ENCODE measurements around the gene SNRPD3.
"Not testable (repeated sequence)": the region's sequence is repeated elsewhere in the genome, so short reads cannot be mapped to it uniquely, and the experiment has no call there.

The SNRPD3 gene

DNA sequence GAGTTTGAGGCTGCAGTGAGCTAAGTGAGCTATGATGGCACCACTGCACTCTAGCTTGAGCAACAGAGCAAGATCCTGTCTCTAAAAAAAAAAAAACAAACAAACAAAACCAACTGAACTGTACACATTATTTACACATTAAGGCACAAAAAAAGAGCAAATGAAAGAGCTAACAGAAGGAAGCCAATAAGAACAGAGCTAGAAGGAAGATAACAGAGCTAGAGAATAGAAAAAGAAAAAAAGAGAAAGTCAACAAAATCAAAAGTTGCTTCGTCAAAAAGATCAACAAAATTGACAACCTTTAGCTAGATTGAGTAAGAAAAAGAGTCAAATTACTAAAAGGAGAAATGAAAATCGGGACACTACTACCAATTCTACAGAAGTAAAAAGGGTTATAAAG is 25.9 kb upstream of the SNRPD3 start:
- DNase-seq (ENCODE audit: low read depth), result no peak
- no peak overlapping the region for H3K4me3 ChIP-seq (ENCODE audit: low read depth, low read length)

DNA sequence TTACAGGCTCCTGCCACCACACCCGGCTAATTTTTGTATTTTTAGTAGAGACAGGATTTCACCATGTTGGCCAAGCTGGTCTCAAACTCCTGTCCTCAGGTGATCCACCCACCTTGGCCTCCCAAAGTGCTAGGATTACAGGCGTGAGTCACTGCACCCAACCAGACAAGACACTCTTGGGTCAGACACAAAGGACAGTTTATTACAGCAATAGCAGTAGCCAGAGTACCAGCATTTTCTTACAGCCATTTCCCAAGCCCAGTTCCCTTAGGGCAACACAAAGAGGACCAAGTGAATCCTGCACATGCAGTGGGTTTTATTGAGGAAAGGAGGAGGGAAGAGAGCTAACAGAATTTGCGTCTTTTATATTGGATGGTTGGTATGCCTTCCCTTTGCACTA is 24.8 kb upstream of the SNRPD3 start:
- DNase-seq (ENCODE audit: low read depth), result not testable (repeated sequence)

GRCh38 chr22:24532075-24532474 is 23.7 kb upstream of the SNRPD3 start:
- no peak for DNase-seq (ENCODE audit: low read depth)
- no peak overlapping the region for H3K4me3 ChIP-seq (ENCODE audit: low read depth, low read length)

More for the DNA sequence above, 24.8 kb upstream of the SNRPD3 start:
- not testable (repeated sequence) for H3K4me3 ChIP-seq (ENCODE audit: low read depth, low read length)

- H3K4me3 ChIP-seq (ENCODE audit: low read depth, low read length), result no peak overlapping the region
- DNase-seq (ENCODE audit: low read depth), result no peak
Measured at GRCh38 chr22:24535348-24535747, 20.5 kb upstream of the SNRPD3 start.

DNA sequence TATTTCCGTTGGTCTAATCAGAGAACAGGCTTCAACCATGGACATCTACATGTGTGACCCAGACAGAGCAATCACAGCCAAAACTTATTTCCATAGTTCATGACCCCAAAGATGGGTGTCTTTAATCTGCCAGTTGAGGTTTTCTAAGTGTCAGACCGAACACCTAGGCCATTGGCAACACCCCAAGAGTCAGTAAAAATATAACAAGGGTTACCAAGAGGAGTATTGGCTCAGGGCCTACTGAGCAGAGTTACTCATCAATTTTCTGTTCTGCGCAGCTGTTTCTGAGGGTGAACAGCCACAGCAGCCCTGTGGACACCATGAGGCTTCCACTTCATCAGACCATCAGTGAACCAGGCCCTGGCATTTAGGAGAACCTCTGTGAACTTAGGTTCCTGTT is 19.7 kb upstream of the SNRPD3 start:
- H3K4me3 ChIP-seq (ENCODE audit: low read depth, low read length), result no peak overlapping the region
- DNase-seq (ENCODE audit: low read depth), result no peak

DNA sequence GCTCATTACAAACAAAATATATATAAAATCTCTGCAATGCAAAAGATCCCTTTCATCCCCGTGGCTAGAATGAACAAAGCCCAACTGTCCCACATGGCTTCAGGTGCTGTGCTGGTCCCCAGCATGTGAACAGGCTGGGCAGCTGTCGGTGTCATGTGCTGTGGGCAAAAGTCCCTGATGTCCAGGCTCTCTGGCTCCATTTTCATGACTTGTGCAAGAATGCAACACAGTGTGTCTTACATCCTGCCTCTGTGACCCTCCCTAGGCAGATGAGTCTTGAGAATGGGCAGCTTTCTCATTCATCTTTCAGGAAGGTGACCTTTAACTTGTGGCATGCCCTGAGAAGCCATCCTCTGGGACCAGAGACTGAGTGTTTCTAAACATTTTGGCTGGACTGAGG is 15.3 kb upstream of the SNRPD3 start:
- no peak overlapping the region for H3K4me3 ChIP-seq (ENCODE audit: low read depth, low read length)
- no peak for DNase-seq (ENCODE audit: low read depth)

DNA sequence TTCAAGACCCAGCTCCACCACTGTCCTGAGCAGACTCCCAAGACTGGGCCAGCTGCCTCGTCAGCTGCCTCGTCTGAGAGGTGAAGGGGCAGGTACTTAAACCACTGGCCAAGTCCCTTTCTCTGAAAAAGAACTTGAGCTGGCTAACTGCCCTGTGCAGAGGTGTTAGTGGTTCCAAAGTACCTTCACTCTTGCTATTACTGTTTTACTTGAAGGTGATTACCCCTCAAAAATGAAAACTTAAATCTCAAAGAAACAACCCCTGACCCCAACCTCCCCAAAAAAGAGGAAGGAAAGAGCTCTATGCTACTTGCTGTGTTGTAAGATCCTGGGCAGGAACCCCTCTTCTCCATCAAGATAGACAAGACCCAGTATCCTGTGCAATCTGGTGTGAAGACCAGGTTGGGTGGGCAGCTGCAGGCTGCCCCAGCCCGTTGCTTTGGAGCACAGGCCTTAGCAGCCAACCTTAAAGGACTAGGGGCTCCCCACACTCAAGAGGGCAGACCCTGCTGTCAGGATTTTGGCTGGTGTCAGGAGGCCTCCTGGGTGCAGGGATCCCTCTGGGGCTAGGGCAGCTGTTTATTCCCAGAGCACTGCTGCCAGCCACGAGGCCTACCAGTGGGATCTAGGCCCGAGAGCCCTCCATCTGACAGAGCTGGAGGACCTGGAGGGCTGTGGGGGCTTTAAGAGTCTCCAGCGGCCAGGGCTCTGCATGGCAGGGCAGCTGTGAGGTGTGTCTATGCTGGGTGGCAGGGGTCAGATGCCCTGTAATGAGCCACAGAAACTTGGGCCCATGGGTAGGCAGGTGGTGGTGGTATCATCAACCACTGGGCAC is 13.9 kb upstream of the SNRPD3 start:
- DNase-seq (ENCODE audit: low read depth), result no peak
- no peak overlapping the region for H3K4me3 ChIP-seq (ENCODE audit: low read depth, low read length)

DNA sequence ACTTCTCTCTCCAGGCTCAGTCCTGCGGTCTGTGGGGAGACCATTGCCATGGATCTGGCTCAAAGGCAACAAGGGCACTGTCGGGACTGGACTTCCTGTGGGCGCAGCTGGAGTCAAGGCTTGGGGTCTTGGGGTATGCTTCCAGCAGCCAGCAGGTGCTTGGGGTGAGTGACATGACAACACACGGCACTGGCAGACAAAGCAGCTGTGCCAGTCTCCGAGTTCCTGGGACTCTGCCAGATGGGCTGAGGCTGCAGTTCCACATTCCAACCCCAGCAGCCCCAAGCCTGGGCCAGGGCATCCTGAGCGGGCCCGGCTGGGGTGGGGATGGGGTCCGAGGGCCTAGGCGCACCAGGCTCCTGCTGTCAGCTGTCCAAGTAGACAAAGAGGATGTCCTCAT is 13.2 kb upstream of the SNRPD3 start:
- DNase-seq (ENCODE audit: low read depth), result no peak
- no peak overlapping the region for H3K4me3 ChIP-seq (ENCODE audit: low read depth, low read length)

DNA sequence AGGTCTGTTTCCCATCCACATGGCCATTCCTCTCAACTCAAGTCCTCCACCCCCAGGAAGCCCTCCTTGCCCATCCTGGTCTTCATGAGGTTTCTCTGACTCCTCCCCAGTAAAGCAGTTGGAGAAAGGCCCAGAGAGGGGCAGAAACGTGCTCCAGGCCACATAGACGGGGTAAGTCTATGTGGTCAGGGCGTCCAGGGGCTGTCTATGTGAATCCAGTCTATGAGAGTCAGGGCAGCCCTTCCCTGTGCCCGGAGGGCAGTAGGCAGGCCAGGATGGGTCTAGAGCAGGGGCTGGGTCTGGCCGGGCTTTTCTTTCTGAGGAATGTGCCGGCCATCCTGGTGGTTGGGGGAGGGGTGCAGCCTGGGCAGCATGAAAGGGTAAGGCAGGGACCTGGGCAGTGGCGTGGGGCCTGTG is 12.6 kb upstream of the SNRPD3 start:
- DNase-seq (ENCODE audit: low read depth), result no peak

GRCh38 chr22:24543679-24544243 is 12.0 kb upstream of the SNRPD3 start:
- no peak overlapping the region for H3K4me3 ChIP-seq (ENCODE audit: low read depth, low read length)
- no peak for DNase-seq (ENCODE audit: low read depth)

More for the DNA sequence above, 12.6 kb upstream of the SNRPD3 start:
- no peak overlapping the region for H3K4me3 ChIP-seq (ENCODE audit: low read depth, low read length)

DNA sequence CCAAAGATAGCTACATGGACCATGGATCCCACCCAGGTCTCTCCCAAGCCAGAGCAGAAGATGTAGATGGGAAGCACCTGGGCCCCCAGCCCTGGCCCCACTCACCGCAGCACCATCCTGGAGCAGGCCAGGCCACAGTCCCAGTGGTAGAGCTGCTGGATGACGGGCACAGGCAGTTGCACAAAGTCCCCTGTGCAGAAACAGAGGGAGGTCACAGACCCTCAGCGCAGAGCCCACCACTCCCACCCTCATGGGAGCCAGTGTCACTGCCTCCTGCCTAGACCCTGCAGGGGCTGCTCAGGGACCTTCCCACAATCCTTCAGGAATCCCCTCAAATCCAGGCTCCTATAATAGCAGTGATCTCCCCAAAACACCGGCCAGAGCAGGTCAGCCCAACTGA is 7.0 kb upstream of the SNRPD3 start:
- no peak overlapping the region for H3K4me3 ChIP-seq (ENCODE audit: low read depth, low read length)
- DNase-seq (ENCODE audit: low read depth), result no peak

- no peak for DNase-seq (ENCODE audit: low read depth)
- no peak overlapping the region for H3K4me3 ChIP-seq (ENCODE audit: low read depth, low read length)
Measured at GRCh38 chr22:24550028-24550901, 5.5 kb upstream of the SNRPD3 start.

DNA sequence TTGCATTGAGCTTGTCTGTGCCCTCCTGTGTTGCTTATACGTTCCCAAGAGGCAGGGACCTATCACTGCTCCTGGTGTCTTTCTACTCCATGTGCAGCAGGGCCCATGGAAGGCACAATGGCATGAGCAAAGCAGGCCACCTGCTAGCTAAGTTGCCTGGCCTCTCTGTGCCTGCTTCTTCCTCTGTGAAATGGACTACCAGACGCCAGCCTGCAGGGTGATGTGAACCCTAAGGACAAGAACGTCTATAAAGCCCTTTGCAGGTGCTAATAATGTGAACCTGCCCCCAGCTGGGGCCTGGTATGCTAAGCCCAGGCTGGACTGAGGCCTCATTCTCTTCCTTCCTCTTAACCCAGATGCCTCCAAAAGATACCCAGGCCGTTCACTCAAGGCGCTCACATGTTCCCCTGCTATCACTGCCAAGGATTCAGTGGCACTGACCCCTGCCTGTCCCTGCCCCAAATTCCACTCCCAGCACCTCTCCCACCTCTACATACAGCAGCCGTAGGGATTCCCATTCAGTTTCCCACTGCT is 4.8 kb upstream of the SNRPD3 start:
- no peak overlapping the region for H3K4me3 ChIP-seq (ENCODE audit: low read depth, low read length)

GRCh38 chr22:24552503-24553286 is 3.1 kb upstream of the SNRPD3 start:
- H3K4me3 ChIP-seq (ENCODE audit: low read depth, low read length); DNase-seq (ENCODE audit: low read depth): not testable (repeated sequence)

More for the DNA sequence above, 4.8 kb upstream of the SNRPD3 start:
- DNase-seq (ENCODE audit: low read depth), result no peak

DNA sequence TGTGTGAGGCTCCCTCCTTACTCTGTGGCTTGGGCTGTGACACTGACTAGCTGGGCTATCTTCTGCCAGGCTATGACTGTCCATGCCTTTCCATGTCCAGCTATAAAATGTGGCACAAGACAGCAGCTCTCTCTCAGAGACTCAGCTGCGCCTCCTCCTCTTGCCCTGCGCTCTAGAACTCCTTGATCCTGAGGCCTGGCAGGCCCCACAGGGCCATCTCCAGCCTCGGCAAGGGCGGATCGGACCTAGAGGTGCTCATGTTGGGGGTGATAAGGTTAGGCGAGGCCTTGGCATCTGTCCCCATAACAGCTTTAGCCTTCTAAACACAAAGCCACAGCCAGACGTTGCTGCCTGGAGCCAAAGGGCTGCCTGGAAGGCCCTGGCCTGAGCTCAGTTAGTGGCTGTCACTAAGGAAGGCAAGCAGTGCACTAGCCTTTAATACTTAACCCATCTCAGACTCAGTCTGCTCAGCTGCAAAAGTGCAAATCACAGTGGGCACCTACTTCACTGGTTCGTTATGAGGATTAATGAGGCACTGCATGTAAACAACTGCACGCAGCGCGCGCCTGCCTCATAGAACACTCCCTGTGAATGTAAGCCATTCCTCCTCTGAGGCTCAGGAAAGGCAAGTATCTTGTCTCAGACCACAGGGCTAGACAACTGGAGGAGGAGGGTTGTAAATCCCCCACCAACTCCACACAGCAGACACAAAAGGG is 2.0 kb upstream of the SNRPD3 start:
- no peak for DNase-seq (ENCODE audit: low read depth)
- H3K4me3 ChIP-seq (ENCODE audit: low read depth, low read length), result peak overlapping the region; percentile 94

GRCh38 chr22:24554313-24555164 is 1.3 kb upstream of the SNRPD3 start, which contains the start of gene GUCD1:
Gene GUCD1 (minus strand): TSS chr22:24555138. CDS start chr22:24554991, 147 bp downstream.
- H3K4me3 ChIP-seq (ENCODE audit: low read depth, low read length), result peak within 1 kb of the TSS; percentile 94
- DNase-seq (ENCODE audit: low read depth), result no peak

DNA sequence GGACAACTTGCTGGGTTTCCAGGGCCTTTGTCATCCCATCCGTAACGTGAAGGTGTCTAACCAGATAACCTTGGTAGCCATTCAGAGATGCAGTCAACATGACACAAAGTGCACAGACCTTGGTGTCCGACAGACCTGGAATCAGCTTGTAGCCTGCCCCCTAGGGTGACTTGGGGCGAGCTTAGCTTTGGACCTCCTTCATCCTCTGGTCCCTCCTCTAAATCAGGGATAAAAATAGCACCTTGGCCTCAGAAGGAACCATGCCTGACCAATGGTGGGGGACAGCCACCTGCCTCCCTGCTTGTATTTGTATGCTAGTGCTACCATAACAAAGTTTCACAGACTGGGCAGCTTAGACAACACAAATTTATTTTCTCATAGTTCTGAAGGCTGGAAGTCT is 3.7 kb downstream of the SNRPD3 start:
- DNase-seq (ENCODE audit: low read depth), result no peak
- no peak overlapping the region for H3K4me3 ChIP-seq (ENCODE audit: low read depth, low read length)

DNA sequence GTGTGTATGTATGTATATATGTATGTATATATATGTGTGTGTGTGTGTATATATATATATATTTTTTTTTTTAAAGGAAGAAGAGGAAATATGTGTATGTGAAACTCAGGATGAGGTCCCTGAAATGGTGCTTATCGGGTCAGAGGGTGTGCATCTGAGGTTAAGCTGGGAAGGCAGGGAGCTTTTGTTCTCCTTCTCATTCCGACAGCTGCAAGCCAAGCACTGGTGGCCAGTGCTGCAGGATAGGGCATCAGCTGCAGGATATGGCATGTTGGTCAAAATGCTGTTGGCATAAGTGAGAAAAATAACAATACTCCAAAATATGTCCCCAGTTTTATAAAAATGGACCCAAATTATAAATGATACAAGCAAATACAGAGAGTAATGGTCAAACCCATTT is 7.4 kb downstream of the SNRPD3 start:
- no peak overlapping the region for H3K4me3 ChIP-seq (ENCODE audit: low read depth, low read length)
- DNase-seq (ENCODE audit: low read depth), result no peak
